Body of pancreas (tissue), 4 donors: ENCODE data around the gene ARFGAP2. TPM values are rescaled to one million over a fixed set of nuclear protein-coding genes. Genes with fewer than 3 reads are reported as not detected.
"Not testable (repeated sequence)": the region's sequence is repeated elsewhere in the genome, so short reads cannot be mapped to it uniquely, and the experiment has no call there.

Source experiments
- ATAC-seq: fragments of 150-250 bp; one replicate; pipeline ENCODE4 v1.9.1; 2016
- DNase-seq, 4 donors: peaks; one replicate each; pipeline ENCODE4 v3.0.0-alpha.2; 2019
- H3K27ac ChIP-seq, 4 donors: fragments of 200-600 bp; sonication (generic); 1 replicate in 3 of 4; 2 replicates in 1 of 4; pipeline versions ENCODE4 v1.5.1 to v1.6.1; 2016 to 2019; ENCODE audit warnings: mild to moderate bottlenecking in 1 of 4, mixed read lengths in 1 of 4, moderate library complexity in 1 of 4
- H3K27me3 ChIP-seq, 2 donors: fragments of 200-600 bp; sonication (generic); one replicate each; pipeline ENCODE4 v1.6.0; 2016; ENCODE audit warnings: mild to moderate bottlenecking in 1 of 2
- H3K36me3 ChIP-seq, 2 donors: fragments of 200-600 bp; sonication (generic); replicated peaks in 1 of 2; 2 replicates each; pipeline ENCODE4 v1.5.1; 2016; ENCODE audit warnings: low read depth in 2 of 2; ENCODE audit not compliant: insufficient read depth in 1 of 2
- H3K4me1 ChIP-seq: fragments of 200-600 bp; sonication (generic); one replicate; pipeline ENCODE4 v1.6.0; 2016
- H3K4me3 ChIP-seq, 2 donors: fragments of 200-600 bp; sonication (generic); 1 replicate in 1 of 2; 2 replicates in 1 of 2; pipeline ENCODE4 v1.5.1; 2016 to 2019
- H3K9me3 ChIP-seq, 3 donors: fragments of 200-600 bp; sonication (generic); 1 replicate in 2 of 3; 2 replicates in 1 of 3; pipeline ENCODE4 v1.5.1; 2016
- CTCF ChIP-seq, 7 experiments: fragments of 450-650 bp in 4 of 7; fragments of 200-600 bp in 3 of 7; sonication (generic) in 3 of 7; IDR thresholded peaks; one replicate each; pipeline ENCODE4 v1.5.1; 2016 to 2019; ENCODE audit warnings: antibody characterized with exemption in 7 of 7
- POLR2A ChIP-seq, 3 donors: fragments of 450-650 bp; IDR thresholded peaks; one replicate each; pipeline ENCODE4 v1.6.1; 2016; ENCODE audit warnings: antibody characterized with exemption in 3 of 3, mild to moderate bottlenecking in 2 of 3
- WGBS, 2 donors: methylation state at CpG; one replicate each; pipeline ENCODE4 v1.1.5; 2017; 5-methylcytosine and 5-hydroxymethylcytosine counted together
- intact Hi-C: fragments of 100-400 bp; cut with DNase I; formaldehyde crosslinking; loops from one replicate; pipeline ENCODE4 v1.15.1; 2023
- microRNA-seq, 2 donors: library from miRNA; unstranded; fragments of <30 nt; microRNA quantifications; one replicate each; pipeline ENCODE4, GENCODE V29; 2016; ENCODE audit warnings: borderline number of aligned reads in 2 of 2, borderline replicate concordance in 2 of 2
- small RNA-seq: library from RNA; depleted of rRNA; stranded (forward); fragments of <200 nt; gene quantifications from one replicate; pipeline ENCODE3, GENCODE V24; 2016
- total RNA-seq, 2 donors: library from RNA; depleted of rRNA; stranded (reverse); fragments of >200 nt; gene quantifications; one replicate each; pipeline ENCODE4 v1.1.0, GENCODE V29; 2016

Gene ARFGAP2
- total RNA-seq, 2 donors from 2014 or later, result 143 to 212 TPM

- no peaks in the 10 kb centered on the region for H3K27me3 ChIP-seq
- no peak for DNase-seq
- intact Hi-C loops, result no loop called here
- H3K4me1 ChIP-seq, result peaks cover 35% of the 10 kb centered on the region
- no peaks in the 10 kb centered on the region for H3K9me3 ChIP-seq
- WGBS, 2 donors, result 33 to 40% methylated on average over 2 of the region's 2 CpGs
- TF ChIP-seq CTCF (IDR thresholded peaks at IDR 0.05), result no peak
- TF ChIP-seq POLR2A (IDR thresholded peaks at IDR 0.05), result no peak
- H3K27ac ChIP-seq, result peak overlapping the region in 3 of 4 donors; percentile 25 to 86 (median 79)
- no peak for ATAC-seq
- no peaks in the 10 kb centered on the region for H3K36me3 ChIP-seq
- no peak overlapping the region for H3K4me3 ChIP-seq
Observed at GRCh38 chr11:47121056-47121455, 55.6 kb downstream of the ARFGAP2 start.

GRCh38 chr11:47118958-47119688, 57.6 kb downstream of the ARFGAP2 start:
- 8 to 19% methylated on average over 15 to 20 of the region's 20 CpGs for WGBS, 2 donors
- ATAC-seq (peak; percentile 87), DNase-seq (peak; percentile 98 to 100 (median 99))
- peak in 2 of 3 donors; percentile 33 to 37 for TF ChIP-seq POLR2A (IDR thresholded peaks at IDR 0.05)
- intact Hi-C loops, H3K36me3 ChIP-seq, H3K27me3 ChIP-seq, H3K9me3 ChIP-seq, H3K4me3 ChIP-seq: not testable (repeated sequence)
- Histone ChIP-seq H3K4me1 (peaks cover 35% of the 10 kb centered on the region), H3K27ac (peak overlapping the region; percentile 78 to 86 (median 80))

Small RNA genes lying within 50 kb of the gene (microRNA-seq; reads per million reads assigned to microRNA genes)
- 0 reads per million in 2 donors for gene MIR6745

Small RNA genes lying within 50 kb of the gene (small RNA-seq; reads per million reads assigned to genes)
- gene MIR6745, result not detected

Other genes with a start within 250 kb of the ARFGAP2 start
- gene CSTPP1, start 240.1 kb downstream of the ARFGAP2 start, total RNA-seq, result 10 to 100 TPM; 11.2 to 13.2 TPM
- gene PACSIN3, start 9.6 kb upstream of the ARFGAP2 start, total RNA-seq, result 10 to 100 TPM; 30.7 to 56.0 TPM
- 10 to 100 TPM; 10.9 to 33.2 TPM for gene DDB2, start 38.1 kb upstream of the ARFGAP2 start, total RNA-seq
- gene ACP2, start 71.9 kb upstream of the ARFGAP2 start, total RNA-seq, result 10 to 100 TPM; 31.6 to 43.1 TPM
- 10 to 100 TPM; 17.9 to 33.9 TPM for gene NR1H3, start 81.1 kb upstream of the ARFGAP2 start, total RNA-seq
- gene MADD, start 93.3 kb upstream of the ARFGAP2 start, total RNA-seq, result 10 to 100 TPM; 22.8 to 41.2 TPM
- gene MYBPC3, start 175.8 kb upstream of the ARFGAP2 start, total RNA-seq, result not detected
- gene SPI1, start 201.7 kb upstream of the ARFGAP2 start, total RNA-seq, result 10 to 100 TPM in 1 of 2 donors, 1 to 10 TPM in 1; 7.5 to 10.9 TPM
- gene SLC39A13, start 231.7 kb upstream of the ARFGAP2 start, total RNA-seq, result 10 to 100 TPM; 54.7 TPM
- gene PSMC3, start 249.6 kb upstream of the ARFGAP2 start, total RNA-seq, result 10 to 100 TPM; 43.8 to 62.8 TPM